HEK293 (cell line): ENCODE measurements around the gene TIGAR.

Experiments used
- CTCF ChIA-PET: fragments of 350-600 bp; formaldehyde crosslinking; extraction: SDS; loops from one replicate; lab custom pipeline; 2021; ENCODE audit warnings: antibody characterized with exemption; lab: Yijun Ruan, JAX
- POLR2A ChIA-PET: fragments of 300-600 bp; formaldehyde crosslinking; extraction: SDS; loops from one replicate; lab custom pipeline; 2020; ENCODE audit warnings: antibody characterized with exemption, inconsistent platforms; lab: Yijun Ruan, JAX
- H3K27ac ChIP-seq: fragments of 200-500 bp; sonication (Bioruptor generic); 2 replicates; pipeline ENCODE4 v1.5.1; 2014; ENCODE audit warnings: low read depth, low read length, control low read depth, inconsistent platforms; ENCODE audit errors: extremely low read depth
- H3K36me3 ChIP-seq, 2 experiments: fragments of 200-500 bp in 1 of 2; sonication (Bioruptor generic) in 1 of 2; 1 replicate in 1 of 2; 2 replicates in 1 of 2; pipeline ENCODE4 v1.5.1; 2014 to 2017; ENCODE audit warnings: inconsistent platforms in 2 of 2, low read length in 2 of 2; ENCODE audit not compliant: control insufficient read depth in 2 of 2, insufficient read depth in 1 of 2
- H3K4me1 ChIP-seq: fragments of 200-500 bp; sonication (Bioruptor generic); 2 replicates; pipeline ENCODE4 v1.5.1; 2014; ENCODE audit warnings: mild to moderate bottlenecking, low read length, inconsistent platforms; ENCODE audit not compliant: control insufficient read depth, insufficient read depth
- H3K4me3 ChIP-seq: 2 replicates; pipeline ENCODE4 v1.5.1; 2011; ENCODE audit warnings: low read depth, mild to moderate bottlenecking, control low read depth, low read length, moderate library complexity
- H3K9me3 ChIP-seq: fragments of 200-500 bp; sonication (Bioruptor generic); 2 replicates; pipeline ENCODE4 v1.5.1; 2014; ENCODE audit warnings: low read depth, low read length, inconsistent platforms; ENCODE audit not compliant: control insufficient read depth, insufficient read depth
- AEBP2 ChIP-seq: fragments of 450-650 bp; formaldehyde crosslinking; IDR thresholded peaks from 2 replicates; pipeline ENCODE4 v1.5.1; 2016; ENCODE audit warnings: missing biosample characterization, missing genetic modification characterization, borderline replicate concordance
- FEZF1 ChIP-seq: fragments of 450-650 bp; formaldehyde crosslinking; IDR thresholded peaks from 2 replicates; pipeline ENCODE4 v1.5.1; 2016; ENCODE audit warnings: missing biosample characterization, missing genetic modification characterization
- IKZF3 ChIP-seq: fragments of 450-650 bp; IDR thresholded peaks from 2 replicates; pipeline ENCODE4 v1.5.0; 2018; ENCODE audit warnings: missing biosample characterization, mild to moderate bottlenecking, missing genetic modification characterization, moderate library complexity
- KLF1 ChIP-seq: fragments of 450-650 bp; formaldehyde crosslinking; IDR thresholded peaks from 2 replicates; pipeline ENCODE4 v1.5.1; 2016; ENCODE audit warnings: missing biosample characterization, missing genetic modification characterization
- MYNN ChIP-seq: fragments of 450-650 bp; formaldehyde crosslinking; IDR thresholded peaks from 2 replicates; pipeline ENCODE4 v1.5.1; 2016; ENCODE audit warnings: missing biosample characterization, missing genetic modification characterization, borderline replicate concordance
- SETDB1 ChIP-seq: IDR thresholded peaks from one replicate; pipeline ENCODE4 v1.6.1; 2017; ENCODE audit warnings: mild to moderate bottlenecking, low read length, moderate library complexity, mixed read lengths; ENCODE audit not compliant: insufficient read length
- TRIM28 ChIP-seq: IDR thresholded peaks from 2 replicates; pipeline ENCODE4 v1.6.1; 2011; ENCODE audit warnings: low read length, control low read depth, borderline replicate concordance
- TSHZ1 ChIP-seq: fragments of 450-650 bp; formaldehyde crosslinking; IDR thresholded peaks from 2 replicates; pipeline ENCODE4 v1.5.1; 2016; ENCODE audit warnings: missing biosample characterization, missing genetic modification characterization, borderline replicate concordance
- ZBTB11 ChIP-seq: fragments of 450-650 bp; formaldehyde crosslinking; conservative IDR thresholded peaks from 2 replicates; pipeline ENCODE4 v1.5.1; 2016; ENCODE audit warnings: low read depth, missing biosample characterization, missing genetic modification characterization
- ZFHX2 ChIP-seq: fragments of 450-650 bp; formaldehyde crosslinking; conservative IDR thresholded peaks from 2 replicates; pipeline ENCODE4 v1.5.1; 2016; ENCODE audit warnings: missing biosample characterization, missing genetic modification characterization
- ZFP3 ChIP-seq: fragments of 450-650 bp; formaldehyde crosslinking; IDR thresholded peaks from 2 replicates; pipeline ENCODE4 v1.5.1; 2016; ENCODE audit warnings: low read depth, missing biosample characterization, missing genetic modification characterization
- ZNF132 ChIP-seq: fragments of 450-650 bp; formaldehyde crosslinking; IDR thresholded peaks from 2 replicates; pipeline ENCODE4 v1.5.1; 2017; ENCODE audit warnings: missing biosample characterization, missing genetic modification characterization, borderline replicate concordance
- ZNF140 ChIP-seq: fragments of 450-650 bp; formaldehyde crosslinking; IDR thresholded peaks from 2 replicates; pipeline ENCODE4 v1.5.1; 2016; ENCODE audit warnings: missing biosample characterization, missing genetic modification characterization
- ZNF16 ChIP-seq: fragments of 450-650 bp; formaldehyde crosslinking; IDR thresholded peaks from 2 replicates; pipeline ENCODE4 v1.5.1; 2016; ENCODE audit warnings: low read depth, missing biosample characterization, missing genetic modification characterization
- ZNF169 ChIP-seq: fragments of 450-650 bp; formaldehyde crosslinking; IDR thresholded peaks from 2 replicates; pipeline ENCODE4 v1.5.1; 2016; ENCODE audit warnings: missing biosample characterization, missing genetic modification characterization
- ZNF24 ChIP-seq: fragments of 450-650 bp; formaldehyde crosslinking; IDR thresholded peaks from 2 replicates; pipeline ENCODE4 v1.5.1; 2016; ENCODE audit warnings: missing biosample characterization, missing genetic modification characterization
- ZNF391 ChIP-seq: fragments of 450-650 bp; formaldehyde crosslinking; IDR thresholded peaks from 2 replicates; pipeline ENCODE4 v1.5.1; 2016; ENCODE audit warnings: low read depth, missing biosample characterization, missing genetic modification characterization, borderline replicate concordance
- ZNF473 ChIP-seq: fragments of 450-650 bp; formaldehyde crosslinking; IDR thresholded peaks from 2 replicates; pipeline ENCODE4 v1.5.1; 2017; ENCODE audit warnings: missing biosample characterization, missing genetic modification characterization
- ZNF488 ChIP-seq: fragments of 450-650 bp; formaldehyde crosslinking; IDR thresholded peaks from 2 replicates; pipeline ENCODE4 v1.5.1; 2016; ENCODE audit warnings: missing biosample characterization, missing genetic modification characterization
- ZNF580 ChIP-seq: fragments of 450-650 bp; formaldehyde crosslinking; IDR thresholded peaks from 2 replicates; pipeline ENCODE4 v1.5.1; 2016; ENCODE audit warnings: missing biosample characterization, missing genetic modification characterization
- ZNF596 ChIP-seq: fragments of 450-650 bp; IDR thresholded peaks from 2 replicates; pipeline ENCODE4 v1.5.0; 2018; ENCODE audit warnings: missing biosample characterization, mild to moderate bottlenecking, missing genetic modification characterization, moderate library complexity
- ZSCAN4 ChIP-seq: fragments of 450-650 bp; formaldehyde crosslinking; IDR thresholded peaks from 2 replicates; pipeline ENCODE4 v1.5.1; 2017; ENCODE audit warnings: missing biosample characterization, missing genetic modification characterization
- TF ChIP-seq, protein P1 (sequence below): fragments of 450-650 bp; formaldehyde crosslinking; IDR thresholded peaks from 2 replicates; pipeline ENCODE4 v1.5.1; 2016; ENCODE audit warnings: missing biosample characterization, missing genetic modification characterization

Gene TIGAR

GRCh38 chr12:4311776-4312175 is 9.2 kb upstream of the TIGAR start (continued):
- TF ChIP-seq ZBTB11 (tag by site-specific recombination) (no peak), ZFHX2 (tag by site-specific recombination) (no peak), ZFP3 (no peak), ZSCAN4 (tag by site-specific recombination) (no peak), ZNF596 (tag by site-specific recombination) (no peak)

GRCh38 chr12:4312251-4312650 is 8.8 kb upstream of the TIGAR start:
- H3K36me3 ChIP-seq: no peaks in the 10 kb centered on the region; a peak in 1 of 3 replicates
- CTCF ChIA-PET: interaction anchor here (0.8 to 0.9 kb wide), 2 partner anchors 215 to 337 kb away, joined by 3 to 4 read pairs; no protein-coding TSS in a partner anchor
- no peak for TF ChIP-seq SETDB1
- no peak for TF ChIP-seq ZNF132 (tag by site-specific recombination)
- TF ChIP-seq IKZF3 (tag by site-specific recombination): no peak
- TF ChIP-seq ZNF16 (tag by site-specific recombination): no peak
- TF ChIP-seq AEBP2 (tag by site-specific recombination): no peak
- no peak for TF ChIP-seq KLF1 (tag by site-specific recombination)
- TF ChIP-seq ZNF140 (tag by site-specific recombination): no peak
- no peak for TF ChIP-seq TRIM28
- TF ChIP-seq ZNF473 (tag by site-specific recombination): no peak
- no peak for TF ChIP-seq MYNN (tag by site-specific recombination)
- TF ChIP-seq, protein P1, sequence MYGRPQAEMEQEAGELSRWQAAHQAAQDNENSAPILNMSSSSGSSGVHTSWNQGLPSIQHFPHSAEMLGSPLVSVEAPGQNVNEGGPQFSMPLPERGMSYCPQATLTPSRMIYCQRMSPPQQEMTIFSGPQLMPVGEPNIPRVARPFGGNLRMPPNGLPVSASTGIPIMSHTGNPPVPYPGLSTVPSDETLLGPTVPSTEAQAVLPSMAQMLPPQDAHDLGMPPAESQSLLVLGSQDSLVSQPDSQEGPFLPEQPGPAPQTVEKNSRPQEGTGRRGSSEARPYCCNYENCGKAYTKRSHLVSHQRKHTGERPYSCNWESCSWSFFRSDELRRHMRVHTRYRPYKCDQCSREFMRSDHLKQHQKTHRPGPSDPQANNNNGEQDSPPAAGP (tag by site-specific recombination): no peak
- TF ChIP-seq ZNF391 (tag by site-specific recombination): no peak
- no peak for TF ChIP-seq ZNF169 (tag by site-specific recombination)
- TF ChIP-seq ZNF580: no peak
- no peak for TF ChIP-seq ZSCAN4 (tag by site-specific recombination)
- TF ChIP-seq FEZF1 (tag by site-specific recombination): no peak
- TF ChIP-seq ZNF24 (tag by site-specific recombination): no peak
- no peak for TF ChIP-seq ZNF488 (tag by site-specific recombination)
- no peak for TF ChIP-seq TSHZ1 (tag by site-specific recombination)
- TF ChIP-seq, all 188 proteins: peak for 0
- POLR2A ChIA-PET: no interaction called here
- Histone ChIP-seq H3K4me3 (no peak overlapping the region), H3K9me3 (no peaks in the 10 kb centered on the region), H3K27ac (no peak overlapping the region), H3K4me1 (peaks cover 7% of the 10 kb centered on the region; the same call in 1 of the 2 replicates)
